ENCODE data around the gene FKBP8.

DNA sequence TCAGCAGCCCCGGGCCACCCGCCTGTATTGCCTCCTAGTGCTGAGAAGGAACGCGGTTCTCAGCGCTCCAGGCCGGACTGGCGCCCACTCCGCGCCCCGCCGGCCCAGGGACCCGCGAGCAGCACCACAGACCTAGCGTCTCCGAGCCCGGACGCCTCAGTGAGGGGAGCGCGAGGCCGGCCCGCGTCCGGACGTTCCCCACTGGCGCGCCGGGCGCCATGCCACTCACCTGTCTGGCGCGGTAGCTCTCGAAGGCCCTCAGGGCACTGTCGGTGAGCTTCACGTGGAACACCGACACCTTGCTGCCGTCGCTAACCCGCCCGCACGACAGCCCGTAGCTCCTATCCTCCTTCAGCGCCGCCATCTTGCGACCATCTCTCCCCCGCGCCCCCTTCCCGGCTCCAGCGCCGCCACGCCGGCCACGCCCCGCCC is 21.7 kb downstream of the FKBP8 start, which contains the start of gene ELL:
- TF ChIP-seq, protein P1, sequence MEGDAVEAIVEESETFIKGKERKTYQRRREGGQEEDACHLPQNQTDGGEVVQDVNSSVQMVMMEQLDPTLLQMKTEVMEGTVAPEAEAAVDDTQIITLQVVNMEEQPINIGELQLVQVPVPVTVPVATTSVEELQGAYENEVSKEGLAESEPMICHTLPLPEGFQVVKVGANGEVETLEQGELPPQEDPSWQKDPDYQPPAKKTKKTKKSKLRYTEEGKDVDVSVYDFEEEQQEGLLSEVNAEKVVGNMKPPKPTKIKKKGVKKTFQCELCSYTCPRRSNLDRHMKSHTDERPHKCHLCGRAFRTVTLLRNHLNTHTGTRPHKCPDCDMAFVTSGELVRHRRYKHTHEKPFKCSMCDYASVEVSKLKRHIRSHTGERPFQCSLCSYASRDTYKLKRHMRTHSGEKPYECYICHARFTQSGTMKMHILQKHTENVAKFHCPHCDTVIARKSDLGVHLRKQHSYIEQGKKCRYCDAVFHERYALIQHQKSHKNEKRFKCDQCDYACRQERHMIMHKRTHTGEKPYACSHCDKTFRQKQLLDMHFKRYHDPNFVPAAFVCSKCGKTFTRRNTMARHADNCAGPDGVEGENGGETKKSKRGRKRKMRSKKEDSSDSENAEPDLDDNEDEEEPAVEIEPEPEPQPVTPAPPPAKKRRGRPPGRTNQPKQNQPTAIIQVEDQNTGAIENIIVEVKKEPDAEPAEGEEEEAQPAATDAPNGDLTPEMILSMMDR (conservative IDR thresholded peaks at IDR 0.05; ENCODE audit: low read length) = no peak
- no peak for TF ChIP-seq EZH2phosphoT487 (IDR thresholded peaks at IDR 0.05; ENCODE audit: borderline replicate concordance, low read depth, low read length)
